Measurements from ENCODE around the gene PTEN.

Gene PTEN

GRCh38 chr10:87843714-87844113, 19.7 kb upstream of the PTEN start:
- TF ChIP-seq TCF12 (IDR thresholded peaks at IDR 0.05; ENCODE audit: low read depth) (no peak), ZBTB7A (IDR thresholded peaks at IDR 0.05; ENCODE audit: low read depth) (no peak), EP300 (IDR thresholded peaks at IDR 0.05; ENCODE audit: borderline replicate concordance) (no peak), CREB1 (IDR thresholded peaks at IDR 0.05; ENCODE audit: low read depth) (no peak), EGR1 (IDR thresholded peaks at IDR 0.05) (no peak), NFIC (IDR thresholded peaks at IDR 0.05) (no peak), TAF1 (IDR thresholded peaks at IDR 0.05; ENCODE audit: low read depth) (no peak), CEBPB (IDR thresholded peaks at IDR 0.05) (no peak), RAD21 (IDR thresholded peaks at IDR 0.05; ENCODE audit: low read depth) (no peak), REST (IDR thresholded peaks at IDR 0.05; ENCODE audit: low read depth) (no peak), USF1 (IDR thresholded peaks at IDR 0.05) (no peak)
- TF ChIP-seq, protein P1, sequence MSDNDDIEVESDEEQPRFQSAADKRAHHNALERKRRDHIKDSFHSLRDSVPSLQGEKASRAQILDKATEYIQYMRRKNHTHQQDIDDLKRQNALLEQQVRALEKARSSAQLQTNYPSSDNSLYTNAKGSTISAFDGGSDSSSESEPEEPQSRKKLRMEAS (IDR thresholded peaks at IDR 0.05): no peak

DNA sequence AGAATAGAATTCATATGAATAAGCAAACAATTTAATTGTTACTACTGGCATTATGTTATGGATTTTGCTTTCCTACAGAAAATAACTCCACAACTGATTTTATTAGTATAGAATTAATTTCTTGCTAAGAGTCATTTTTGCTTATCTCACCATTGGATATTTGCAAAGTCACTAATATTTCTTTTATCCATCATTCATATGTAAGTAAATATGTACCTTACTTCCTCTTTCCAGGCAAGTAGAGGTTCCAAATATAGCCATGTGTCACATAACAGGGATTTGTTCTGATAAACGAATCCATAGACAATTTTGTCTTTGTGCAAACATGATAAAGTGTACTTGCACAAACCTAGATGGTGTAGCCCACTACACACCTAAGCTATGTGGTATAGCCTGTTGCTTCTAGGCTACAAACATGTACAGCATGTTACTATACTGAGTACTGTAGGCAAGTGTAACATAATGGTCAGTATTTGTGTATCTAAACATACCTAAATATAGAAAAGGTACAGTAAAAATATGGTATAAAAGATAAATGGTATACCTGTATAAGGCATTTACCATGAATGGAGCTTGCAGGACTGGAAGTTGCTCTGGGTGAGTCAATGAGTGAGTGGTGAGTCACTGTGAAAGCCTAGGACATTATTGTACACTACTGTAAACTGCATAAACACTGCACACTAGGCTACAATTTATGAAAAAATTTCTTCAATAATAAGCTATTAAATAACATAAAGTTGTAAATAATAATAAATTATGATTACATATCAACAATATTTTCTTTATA, 18.4 kb upstream of the PTEN start:
- TF ChIP-seq EGR1 (IDR thresholded peaks at IDR 0.05) (no peak), USF1 (IDR thresholded peaks at IDR 0.05) (no peak), TEAD4 (IDR thresholded peaks at IDR 0.05) (no peak), CREB1 (IDR thresholded peaks at IDR 0.05; ENCODE audit: low read depth) (no peak), REST (IDR thresholded peaks at IDR 0.05; ENCODE audit: low read depth) (no peak), TAF1 (IDR thresholded peaks at IDR 0.05; ENCODE audit: low read depth) (no peak), CEBPB (IDR thresholded peaks at IDR 0.05) (no peak), EP300 (IDR thresholded peaks at IDR 0.05; ENCODE audit: borderline replicate concordance) (no peak), YY1 (IDR thresholded peaks at IDR 0.05; ENCODE audit: low read depth) (no peak), TCF12 (IDR thresholded peaks at IDR 0.05; ENCODE audit: low read depth) (no peak), FOXM1 (IDR thresholded peaks at IDR 0.05; ENCODE audit: borderline replicate concordance, low read depth) (no peak), NFIC (IDR thresholded peaks at IDR 0.05) (no peak), RAD21 (IDR thresholded peaks at IDR 0.05; ENCODE audit: low read depth) (no peak), ZBTB7A (IDR thresholded peaks at IDR 0.05; ENCODE audit: low read depth) (no peak)
- TF ChIP-seq, protein P1 (IDR thresholded peaks at IDR 0.05): no peak

- TF ChIP-seq RAD21 (IDR thresholded peaks at IDR 0.05; ENCODE audit: low read depth) (no peak), USF1 (IDR thresholded peaks at IDR 0.05) (no peak), EGR1 (IDR thresholded peaks at IDR 0.05) (no peak), CREB1 (IDR thresholded peaks at IDR 0.05; ENCODE audit: low read depth) (no peak), TCF12 (IDR thresholded peaks at IDR 0.05; ENCODE audit: low read depth) (no peak), REST (IDR thresholded peaks at IDR 0.05; ENCODE audit: low read depth) (no peak), YY1 (IDR thresholded peaks at IDR 0.05; ENCODE audit: low read depth) (no peak)
Measured at GRCh38 chr10:87845624-87845998, 17.8 kb upstream of the PTEN start.

DNA sequence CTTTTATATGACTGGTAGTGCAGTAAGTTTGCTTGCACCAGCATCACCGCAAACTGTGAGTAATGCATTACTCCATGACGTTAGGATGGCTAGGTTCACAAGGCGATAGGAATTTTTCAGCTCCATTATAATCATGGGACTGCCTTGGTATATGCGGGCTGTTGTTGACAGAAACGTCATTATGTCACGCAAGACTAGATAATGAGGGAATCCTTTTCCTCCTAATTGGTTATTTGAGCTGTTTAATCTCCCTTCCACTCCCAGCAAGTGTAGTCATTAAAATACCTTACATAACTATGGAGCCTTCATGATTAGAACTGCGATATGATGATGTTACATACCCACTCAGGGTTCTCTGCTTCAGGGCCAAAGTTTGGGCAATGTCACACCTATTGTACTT, 17.4 kb upstream of the PTEN start:
- TF ChIP-seq, protein P1 (IDR thresholded peaks at IDR 0.05): no peak
- TF ChIP-seq YY1 (IDR thresholded peaks at IDR 0.05; ENCODE audit: low read depth) (no peak), CEBPB (IDR thresholded peaks at IDR 0.05) (no peak), EGR1 (IDR thresholded peaks at IDR 0.05) (no peak), FOXM1 (IDR thresholded peaks at IDR 0.05; ENCODE audit: borderline replicate concordance, low read depth) (no peak), REST (IDR thresholded peaks at IDR 0.05; ENCODE audit: low read depth) (no peak), CREB1 (IDR thresholded peaks at IDR 0.05; ENCODE audit: low read depth) (no peak)
